Activated CD8-positive, alpha-beta memory T cell treated with anti-CD3 and anti-CD28 coated beads for 1 hour (primary cell): ENCODE measurements around the gene CWC22.

Source experiments
- DNase-seq, 2 donors: peaks; one replicate each; pipeline ENCODE4 v3.0.0-alpha.2; 2020; ENCODE audit warnings: low read depth in 1 of 2; ENCODE audit errors: extremely low read depth in 1 of 2

The CWC22 gene

DNA sequence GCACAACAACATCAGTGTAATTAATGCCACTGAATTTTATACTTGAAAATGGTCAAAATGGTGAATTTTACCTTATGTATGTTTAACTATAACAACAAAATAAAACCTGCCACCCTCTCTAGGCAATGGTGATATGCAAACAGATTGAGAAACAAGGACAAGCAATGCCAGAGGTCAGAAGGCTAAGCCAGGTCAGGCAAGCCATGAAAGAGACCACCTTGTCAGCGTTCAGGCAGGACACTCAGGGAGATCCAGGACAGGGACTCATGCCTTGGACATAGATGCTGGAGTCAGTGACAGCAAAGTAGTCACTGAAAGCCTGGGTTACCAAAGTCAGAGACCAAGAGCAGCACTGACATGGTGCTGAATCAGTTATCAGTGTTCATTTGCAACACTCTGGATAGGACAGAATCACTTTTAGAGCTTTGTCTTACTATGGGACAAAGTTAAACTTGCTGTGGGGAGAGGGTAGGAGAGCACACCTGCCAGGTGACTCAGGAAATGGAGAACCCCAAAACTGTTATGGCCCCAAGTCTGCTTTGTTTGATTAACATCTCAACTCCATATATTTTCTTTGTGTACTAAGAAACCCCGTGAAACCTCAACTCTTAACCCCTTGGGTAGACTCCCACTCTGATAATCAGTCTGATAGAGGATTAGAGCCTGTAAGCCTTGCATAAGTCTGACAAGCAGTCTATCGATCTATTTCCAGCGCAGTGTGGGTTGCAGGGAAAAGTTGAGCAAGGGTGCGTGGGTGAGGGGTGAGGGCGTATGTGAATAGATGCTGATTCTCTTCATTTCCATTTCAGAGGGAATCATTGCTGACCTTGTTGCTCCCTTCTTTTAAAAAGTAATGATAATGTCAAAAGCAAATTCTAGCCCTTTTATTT, 97.0 kb downstream of the CWC22 start:
- no peak for DNase-seq

GRCh38 chr2:179900655-179901054, 106.4 kb downstream of the CWC22 start:
- DNase-seq = no peak

- DNase-seq = no peak
Measured at GRCh38 chr2:179899666-179900065, 107.4 kb downstream of the CWC22 start.

- no peak for DNase-seq
Measured at GRCh38 chr2:179898873-179899272, 108.2 kb downstream of the CWC22 start.
